Neuron (in vitro differentiated cells): ENCODE results near the gene AMN.
"Not testable (repeated sequence)": the region's sequence is repeated elsewhere in the genome, so short reads cannot be mapped to it uniquely, and the experiment has no call there.

Experiments used
- H2AFZ ChIP-seq: one replicate; pipeline ENCODE4 v1.6.1; 2013; ENCODE audit warnings: low read depth, mild to moderate bottlenecking, inconsistent platforms, low read length, moderate library complexity
- H3K27me3 ChIP-seq: one replicate; pipeline ENCODE4 v1.6.1; 2013; ENCODE audit warnings: low read length; ENCODE audit not compliant: insufficient read depth
- H3K36me3 ChIP-seq: one replicate; pipeline ENCODE4 v1.6.1; 2013; ENCODE audit warnings: low read length; ENCODE audit not compliant: insufficient read depth
- H3K4me1 ChIP-seq: one replicate; pipeline ENCODE4 v1.6.1; 2013; ENCODE audit warnings: low read length; ENCODE audit not compliant: insufficient read depth
- H3K4me3 ChIP-seq: 2 replicates; pipeline ENCODE4 v1.5.1; 2013; ENCODE audit warnings: mild to moderate bottlenecking, low read length, moderate library complexity
- H3K9me3 ChIP-seq: one replicate; pipeline ENCODE4 v1.6.1; 2013; ENCODE audit warnings: low read length

Gene AMN

GRCh38 chr14:102922490-102923200 lies at the start of gene AMN:
Gene AMN (plus strand): TSS chr14:102922663. CDS start chr14:102922689, 26 bp downstream.
- Histone ChIP-seq H3K4me1 (peaks cover 2% of the 10 kb centered on the region), H2AFZ (no peak within 1 kb of the TSS), H3K9me3 (peaks cover 5% of the 10 kb centered on the region), H3K27me3 (peaks cover 5% of the 10 kb centered on the region), H3K36me3 (no peaks in the 10 kb centered on the region), H3K4me3 (no peak within 1 kb of the TSS)

- Histone ChIP-seq H3K4me1 (no peaks in the 10 kb centered on the region), H3K4me3 (no peak overlapping the region), H3K36me3 (peaks cover 61% of the 10 kb centered on the region), H3K9me3 (no peaks in the 10 kb centered on the region), H2AFZ (no peak overlapping the region), H3K27me3 (no peaks in the 10 kb centered on the region)
These were observed 49.3 kb upstream of the AMN start for GRCh38 chr14:102873131-102873530.

GRCh38 chr14:102873546-102874061 lies 48.9 kb upstream of the AMN start:
- Histone ChIP-seq H3K27me3 (no peaks in the 10 kb centered on the region), H2AFZ (no peak overlapping the region), H3K9me3 (no peaks in the 10 kb centered on the region), H3K4me3 (no peak overlapping the region), H3K4me1 (no peaks in the 10 kb centered on the region), H3K36me3 (peaks cover 66% of the 10 kb centered on the region)

GRCh38 chr14:102875652-102876051 lies 46.8 kb upstream of the AMN start:
- no peaks in the 10 kb centered on the region for H3K4me1 ChIP-seq
- peaks cover 63% of the 10 kb centered on the region for H3K36me3 ChIP-seq
- no peaks in the 10 kb centered on the region for H3K27me3 ChIP-seq
- H3K9me3 ChIP-seq, result no peaks in the 10 kb centered on the region
- H2AFZ ChIP-seq, result no peak overlapping the region
- no peak overlapping the region for H3K4me3 ChIP-seq

GRCh38 chr14:102877511-102877910 lies 45.0 kb upstream of the AMN start:
- H2AFZ ChIP-seq, H3K4me1 ChIP-seq, H3K27me3 ChIP-seq, H3K4me3 ChIP-seq, H3K9me3 ChIP-seq: not testable (repeated sequence)
- H3K36me3 ChIP-seq, result peaks cover 47% of the 10 kb centered on the region

DNA sequence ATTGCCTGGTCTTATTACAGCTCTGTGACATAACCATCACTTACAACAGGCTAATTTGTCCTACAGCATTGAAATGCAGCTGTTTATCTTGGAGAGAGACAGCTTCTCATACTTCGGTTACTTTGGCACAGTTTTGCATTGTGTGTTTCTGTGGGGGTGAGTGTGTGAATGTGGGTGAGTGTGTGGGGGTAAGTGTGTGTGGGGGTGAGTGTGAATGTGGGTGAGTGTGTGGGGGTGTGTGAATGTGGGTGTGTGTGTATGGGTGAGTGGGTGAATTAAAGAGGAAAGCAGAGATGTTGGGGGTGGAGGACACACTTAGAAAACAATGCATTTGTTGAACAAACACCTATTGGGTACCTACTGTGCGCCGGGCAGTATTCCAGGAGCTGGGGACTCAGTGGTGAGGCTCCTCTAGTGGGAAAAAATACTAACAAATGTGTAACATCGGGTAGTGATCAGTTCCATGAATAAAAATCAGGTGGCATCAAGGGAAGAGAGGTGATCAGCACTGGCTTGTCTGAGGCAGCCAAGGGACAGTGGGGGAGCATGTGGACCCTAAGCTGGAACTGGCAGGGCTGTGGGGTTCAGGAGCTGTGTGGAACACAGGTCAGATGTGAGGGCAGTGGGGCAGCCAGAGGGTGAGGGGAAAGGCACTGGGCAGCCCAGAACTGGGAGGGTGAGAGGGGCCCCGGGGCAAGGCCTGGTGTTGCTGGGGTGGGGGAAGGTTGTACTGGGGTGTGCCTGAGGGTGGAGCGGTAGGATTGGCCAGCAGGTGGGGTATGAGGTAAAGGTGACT lies 44.1 kb upstream of the AMN start:
- peaks cover 40% of the 10 kb centered on the region for H3K36me3 ChIP-seq
- no peaks in the 10 kb centered on the region for H3K9me3 ChIP-seq
- peaks cover 8% of the 10 kb centered on the region for H3K4me1 ChIP-seq

DNA sequence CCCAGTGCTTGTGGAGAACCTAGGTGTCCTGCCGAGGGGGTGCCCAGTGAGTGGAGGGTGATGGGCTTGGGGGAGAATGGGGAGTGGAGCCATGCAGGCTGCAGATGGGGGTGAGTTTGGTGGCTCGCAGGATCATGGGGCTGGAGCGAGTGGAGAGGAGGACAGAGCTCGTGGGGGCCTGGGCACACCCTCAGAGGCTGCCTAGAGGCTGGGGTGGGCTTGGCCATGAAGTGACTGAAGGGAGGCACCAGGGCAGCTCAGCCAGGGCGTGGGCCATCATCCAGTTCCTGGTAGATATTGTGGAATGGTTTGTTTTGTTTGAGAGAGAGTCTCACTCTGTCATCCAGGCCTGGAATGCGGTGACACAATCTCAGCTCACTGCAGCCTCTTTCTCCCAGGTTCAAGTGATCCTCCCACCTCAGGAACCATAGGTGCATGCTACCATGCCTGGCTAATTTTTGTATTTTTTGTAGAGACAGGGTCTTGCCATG lies 43.4 kb upstream of the AMN start:
- no peaks in the 10 kb centered on the region for H3K27me3 ChIP-seq
- H3K4me1 ChIP-seq, result peaks cover 8% of the 10 kb centered on the region
- H3K4me3 ChIP-seq, result no peak overlapping the region
- no peak overlapping the region for H2AFZ ChIP-seq
- H3K9me3 ChIP-seq, result no peaks in the 10 kb centered on the region
- H3K36me3 ChIP-seq, result peaks cover 44% of the 10 kb centered on the region

More for the DNA sequence above, 44.1 kb upstream of the AMN start:
- no peaks in the 10 kb centered on the region for H3K27me3 ChIP-seq
- H3K4me3 ChIP-seq, result no peak overlapping the region
- no peak overlapping the region for H2AFZ ChIP-seq

DNA sequence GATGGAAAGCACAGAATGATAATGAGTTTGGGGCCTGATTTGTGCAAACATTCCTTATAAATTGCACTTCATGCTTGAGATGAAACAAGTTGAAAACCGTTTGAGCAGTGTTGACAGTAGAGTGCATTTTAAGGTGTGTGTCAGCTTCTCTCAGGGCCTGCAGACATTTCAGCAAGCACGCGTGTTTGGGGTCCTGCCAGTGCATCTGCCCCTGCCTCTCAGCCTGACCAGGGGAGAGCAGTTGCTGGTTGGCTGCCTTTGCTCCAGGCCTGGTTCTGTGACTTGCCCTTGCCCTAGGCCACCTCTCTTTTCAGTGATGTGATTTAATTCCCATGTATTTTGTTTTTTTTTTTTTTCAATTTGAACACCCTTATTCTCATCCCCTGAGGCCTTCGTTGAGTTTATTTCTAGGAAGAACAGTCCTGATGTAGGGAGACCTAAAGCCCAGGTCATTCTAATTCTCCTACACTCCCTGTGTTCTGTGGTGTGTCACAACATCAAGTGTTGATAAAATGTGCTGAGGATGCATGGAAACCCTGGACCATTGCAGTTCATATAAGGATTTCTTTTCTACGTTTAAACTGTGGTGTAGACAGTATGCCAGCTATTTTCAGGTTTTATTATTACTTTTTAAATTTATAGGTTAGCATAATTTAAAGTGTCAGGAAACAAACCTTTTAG lies 40.1 kb upstream of the AMN start:
- Histone ChIP-seq H3K4me1 (peaks cover 8% of the 10 kb centered on the region), H3K4me3 (no peak overlapping the region), H3K27me3 (no peaks in the 10 kb centered on the region), H3K9me3 (no peaks in the 10 kb centered on the region), H2AFZ (no peak overlapping the region), H3K36me3 (peaks cover 37% of the 10 kb centered on the region)

DNA sequence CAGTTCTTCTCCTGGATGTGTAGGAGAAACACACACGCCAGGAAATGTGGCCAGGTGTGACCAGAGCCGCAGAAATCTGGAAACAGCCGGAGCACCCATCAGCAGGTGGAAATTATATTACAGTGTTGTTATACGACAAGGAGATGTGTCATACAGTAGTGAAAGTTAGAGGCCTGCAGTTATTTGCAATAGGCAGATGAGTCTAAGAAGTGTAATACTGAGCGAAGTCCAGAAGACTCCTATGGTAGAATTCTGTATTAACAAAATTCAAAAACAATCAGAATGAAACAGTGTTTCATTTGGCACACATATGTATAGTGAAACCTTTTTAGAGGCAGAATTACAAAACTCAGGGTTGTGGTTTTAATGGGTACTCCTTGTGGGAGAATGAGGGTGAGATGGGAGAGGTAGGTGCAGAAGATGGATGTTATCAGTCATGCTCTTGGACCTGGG lies 39.3 kb upstream of the AMN start:
- Histone ChIP-seq H3K36me3 (peaks cover 34% of the 10 kb centered on the region), H3K4me1 (peaks cover 8% of the 10 kb centered on the region), H3K27me3 (no peaks in the 10 kb centered on the region), H3K4me3 (no peak overlapping the region), H3K9me3 (no peaks in the 10 kb centered on the region), H2AFZ (no peak overlapping the region)

DNA sequence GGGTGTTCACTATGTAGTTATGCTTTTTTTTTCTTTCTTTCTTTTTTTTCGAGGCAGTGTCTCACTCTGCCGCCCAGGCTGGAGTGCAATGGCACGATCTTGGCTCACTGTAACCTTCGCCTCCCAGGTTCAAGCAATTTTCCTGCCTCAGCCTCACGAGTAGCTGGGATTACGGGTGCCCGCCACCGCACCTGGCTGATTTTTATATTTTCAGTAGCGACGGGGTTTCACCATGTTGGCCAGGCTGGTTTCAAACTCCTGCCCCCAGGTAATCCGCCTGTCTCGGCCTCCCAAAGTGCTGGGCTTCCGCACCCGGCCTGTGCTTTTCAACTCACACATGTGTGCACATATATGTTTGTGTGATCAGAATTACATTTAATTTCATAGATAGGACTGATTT lies 38.9 kb upstream of the AMN start:
- peaks cover 8% of the 10 kb centered on the region for H3K4me1 ChIP-seq
- no peaks in the 10 kb centered on the region for H3K9me3 ChIP-seq
- H3K27me3 ChIP-seq, result no peaks in the 10 kb centered on the region
- peaks cover 30% of the 10 kb centered on the region for H3K36me3 ChIP-seq
- H3K4me3 ChIP-seq, result no peak overlapping the region
- H2AFZ ChIP-seq, result no peak overlapping the region

- peaks cover 39% of the 10 kb centered on the region for H3K36me3 ChIP-seq
- H2AFZ ChIP-seq, result no peak overlapping the region
- H3K27me3 ChIP-seq, result no peaks in the 10 kb centered on the region
- no peak overlapping the region for H3K4me3 ChIP-seq
- H3K4me1 ChIP-seq, result peaks cover 8% of the 10 kb centered on the region
- no peaks in the 10 kb centered on the region for H3K9me3 ChIP-seq
These were observed 36.6 kb upstream of the AMN start for GRCh38 chr14:102885737-102886447.

- Histone ChIP-seq H3K9me3 (no peaks in the 10 kb centered on the region), H3K27me3 (no peaks in the 10 kb centered on the region), H3K4me3 (no peak overlapping the region), H2AFZ (no peak overlapping the region), H3K4me1 (no peaks in the 10 kb centered on the region), H3K36me3 (peaks cover 45% of the 10 kb centered on the region)
These were observed 33.7 kb upstream of the AMN start for GRCh38 chr14:102888748-102889147.
